NCI-H1417 (cell line): ENCODE measurements around the gene TEPSIN.
A peak's percentile ranks its signal among the peaks of the same experiment; 100 is the strongest.

Experiments used
- DNase-seq, 3 experiments: peaks; one replicate each; lab custom pipeline; 2025; lab: John Stamatoyannopoulos, UW

TEPSIN gene

GRCh38 chr17:81184555-81184954 lies 54.3 kb downstream of the TEPSIN start:
- DNase-seq: peak in 2 of 3 experiments; percentile 19 to 41

GRCh38 chr17:81183807-81184206 lies 55.0 kb downstream of the TEPSIN start:
- no peak for DNase-seq

- no peak for DNase-seq
Observed at GRCh38 chr17:81183316-81183715, 55.5 kb downstream of the TEPSIN start.

GRCh38 chr17:81182596-81182995 lies 56.3 kb downstream of the TEPSIN start:
- DNase-seq: no peak

GRCh38 chr17:81181811-81182185 lies 57.1 kb downstream of the TEPSIN start:
- DNase-seq: no peak

- no peak for DNase-seq
Observed at GRCh38 chr17:81180836-81181810, 57.7 kb downstream of the TEPSIN start.

- DNase-seq: no peak
Observed at GRCh38 chr17:81179861-81180260, 59.0 kb downstream of the TEPSIN start.

- no peak for DNase-seq
Observed at GRCh38 chr17:81179220-81179619, 59.6 kb downstream of the TEPSIN start.
